ENCODE data around the gene ERG. TPM values are rescaled to one million over a fixed set of nuclear protein-coding genes. Genes with fewer than 3 reads are reported as not detected.

ERG gene
- polyA plus RNA-seq, 2 of the 4 experiments (the other 2 are of a cell fraction) = not detected

GRCh38 chr21:38443110-38443509 lies 55.2 kb downstream of the ERG start (continued):
- TF ChIP-seq USF2 (IDR thresholded peaks at IDR 0.05) = no peak
- TF ChIP-seq CTCF (IDR thresholded peaks at IDR 0.05) = no peak
- no peak for TF ChIP-seq BHLHE40 (IDR thresholded peaks at IDR 0.05; ENCODE audit: low read depth, low read length)
- TF ChIP-seq MYC (IDR thresholded peaks at IDR 0.05; ENCODE audit: borderline replicate concordance, low read length) = no peak

GRCh38 chr21:38441153-38441552 lies 57.1 kb downstream of the ERG start:
- Histone ChIP-seq H3K27ac (peak overlapping the region; percentile 65 to 76), H3K9me3 (no peaks in the 10 kb centered on the region), H3K4me3 (no peak overlapping the region), H3K4me2 (peak overlapping the region; percentile 47; the same call in 2 of the 3 replicates), H3K4me1 (peaks cover 14% of the 10 kb centered on the region)
- WGBS (ENCODE audit: missing lambda C conversion rate) = 75% methylated on average over 1 of the region's 2 CpGs
- ChIA-PET POLR2A (interaction anchor here (0.6 to 0.7 kb wide), 2 partner anchors 44 to 696 kb away, joined by 3 to 4 read pairs; no protein-coding TSS in a partner anchor), CTCF (interaction anchor here (0.8 kb wide), 1 partner anchor 30 kb away, joined by 3 read pairs; no protein-coding TSS in a partner anchor)
- no peak for FAIRE-seq
- TF ChIP-seq PBX3 (IDR thresholded peaks at IDR 0.05) = no peak
- TF ChIP-seq FOSB (CRISPR knock-in tag; IDR thresholded peaks at IDR 0.05) = no peak
- no peak for TF ChIP-seq USF2 (IDR thresholded peaks at IDR 0.05)
- no peak for TF ChIP-seq CBX2 (IDR thresholded peaks at IDR 0.05; ENCODE audit: borderline replicate concordance, low read depth)
- no peak for TF ChIP-seq BHLHE40 (IDR thresholded peaks at IDR 0.05; ENCODE audit: low read depth, low read length)
- no peak for TF ChIP-seq MAX (IDR thresholded peaks at IDR 0.05)
- no peak for TF ChIP-seq KDM5A (IDR thresholded peaks at IDR 0.05)
- DNase-seq (ENCODE audit: low read depth in 1 of 2, low spot score in 1 of 2) = no peak
- no peak for ATAC-seq

GRCh38 chr21:38440746-38441145 lies 57.5 kb downstream of the ERG start:
- H3K4me2 ChIP-seq = peak overlapping the region; percentile 47; the same call in 2 of the 3 replicates
- TF ChIP-seq EHMT2 (IDR thresholded peaks at IDR 0.05; ENCODE audit: low read depth) = no peak
- no peak for TF ChIP-seq SREBF2 (IDR thresholded peaks at IDR 0.05)
- TF ChIP-seq MAFK (IDR thresholded peaks at IDR 0.05; ENCODE audit: partially characterized antibody) = no peak
- no peak for TF ChIP-seq ZFP36 (IDR thresholded peaks at IDR 0.05; ENCODE audit: borderline replicate concordance, partially characterized antibody)
- no peak for TF ChIP-seq E2F6 (IDR thresholded peaks at IDR 0.05; ENCODE audit: borderline replicate concordance, low read depth)
- TF ChIP-seq HOXB13 (CRISPR knock-in tag; IDR thresholded peaks at IDR 0.05; ENCODE audit: low read depth) = no peak
- no peak for TF ChIP-seq POLR2A (IDR thresholded peaks at IDR 0.05; ENCODE audit: low read length)
- no peak for TF ChIP-seq HEYL (CRISPR knock-in tag; IDR thresholded peaks at IDR 0.05)
- DNase-seq (ENCODE audit: low read depth in 1 of 2, low spot score in 1 of 2) = peak; percentile 25 to 43
- peak overlapping the region; percentile 65 to 76 for H3K27ac ChIP-seq
- CTCF ChIA-PET = interaction anchor here (0.8 kb wide), 1 partner anchor 30 kb away, joined by 3 read pairs; no protein-coding TSS in a partner anchor
- no peak for FAIRE-seq
- no peak overlapping the region for H3K4me3 ChIP-seq
- WGBS (ENCODE audit: missing lambda C conversion rate) = 47% methylated on average over 4 of the region's 5 CpGs
- ATAC-seq = peak; percentile 83 to 90; a peak in 5 of 6 replicates
- POLR2A ChIA-PET = interaction anchor here (0.6 to 0.7 kb wide), 2 partner anchors 45 to 697 kb away, joined by 3 to 4 read pairs; no protein-coding TSS in a partner anchor
- peaks cover 14% of the 10 kb centered on the region for H3K4me1 ChIP-seq
- no peaks in the 10 kb centered on the region for H3K9me3 ChIP-seq

Data from A549 (cell line).